Activated T-helper 1 cell treated with anti-CD3 and anti-CD28 coated beads, Interleukin-12 subunit alpha, Interleukin-12 subunit beta, Interleukin-2, Interleukin-4 antibody, amounts not matched to agents 30 ng/mL and 10 ng/mL and 1 ng/mL, durations not matched to agents 14 hours and 24 hours and 36 hours (primary cell): ENCODE measurements around the gene CD38. TPM values are rescaled to one million over a fixed set of nuclear protein-coding genes. Genes with fewer than 3 reads are reported as not detected.
A peak's percentile ranks its signal among the peaks of the same experiment; 100 is the strongest.
"Not testable (repeated sequence)": the region's sequence is repeated elsewhere in the genome, so short reads cannot be mapped to it uniquely, and the experiment has no call there.

Experiments
- DNase-seq: peaks from one replicate; pipeline ENCODE4 v3.0.0; 2021; ENCODE audit warnings: low spot score
- H3K27ac Mint-ChIP-seq: one replicate; pipeline ENCODE4 v1.8.0; 2021; ENCODE audit warnings: mild to moderate bottlenecking, mixed read lengths
- H3K27me3 Mint-ChIP-seq: one replicate; pipeline ENCODE4 v1.8.0; 2022; ENCODE audit warnings: mild to moderate bottlenecking, moderate library complexity, mixed read lengths; ENCODE audit not compliant: insufficient read depth
- H3K36me3 Mint-ChIP-seq: one replicate; pipeline ENCODE4 v1.8.0; 2021; ENCODE audit warnings: low read depth, mixed read lengths
- H3K4me1 Mint-ChIP-seq: one replicate; pipeline ENCODE4 v1.8.0; 2021; ENCODE audit warnings: low read depth, mixed read lengths
- H3K4me3 Mint-ChIP-seq: one replicate; pipeline ENCODE4 v1.8.0; 2021; ENCODE audit warnings: mild to moderate bottlenecking, moderate library complexity, mixed read lengths
- H3K9me3 Mint-ChIP-seq: one replicate; pipeline ENCODE4 v1.8.0; 2021; ENCODE audit warnings: mixed read lengths
- intact Hi-C: fragments of 100-400 bp; cut with micrococcal nuclease; formaldehyde crosslinking; loops from one replicate; pipeline ENCODE4 v1.15.1; 2024
- total RNA-seq: library from RNA; stranded (reverse); gene quantifications from 2 replicates; pipeline ENCODE4 v1.2.3, GENCODE V29; 2022

The CD38 gene
- total RNA-seq = 148 and 152 TPM in 2 replicates

DNA sequence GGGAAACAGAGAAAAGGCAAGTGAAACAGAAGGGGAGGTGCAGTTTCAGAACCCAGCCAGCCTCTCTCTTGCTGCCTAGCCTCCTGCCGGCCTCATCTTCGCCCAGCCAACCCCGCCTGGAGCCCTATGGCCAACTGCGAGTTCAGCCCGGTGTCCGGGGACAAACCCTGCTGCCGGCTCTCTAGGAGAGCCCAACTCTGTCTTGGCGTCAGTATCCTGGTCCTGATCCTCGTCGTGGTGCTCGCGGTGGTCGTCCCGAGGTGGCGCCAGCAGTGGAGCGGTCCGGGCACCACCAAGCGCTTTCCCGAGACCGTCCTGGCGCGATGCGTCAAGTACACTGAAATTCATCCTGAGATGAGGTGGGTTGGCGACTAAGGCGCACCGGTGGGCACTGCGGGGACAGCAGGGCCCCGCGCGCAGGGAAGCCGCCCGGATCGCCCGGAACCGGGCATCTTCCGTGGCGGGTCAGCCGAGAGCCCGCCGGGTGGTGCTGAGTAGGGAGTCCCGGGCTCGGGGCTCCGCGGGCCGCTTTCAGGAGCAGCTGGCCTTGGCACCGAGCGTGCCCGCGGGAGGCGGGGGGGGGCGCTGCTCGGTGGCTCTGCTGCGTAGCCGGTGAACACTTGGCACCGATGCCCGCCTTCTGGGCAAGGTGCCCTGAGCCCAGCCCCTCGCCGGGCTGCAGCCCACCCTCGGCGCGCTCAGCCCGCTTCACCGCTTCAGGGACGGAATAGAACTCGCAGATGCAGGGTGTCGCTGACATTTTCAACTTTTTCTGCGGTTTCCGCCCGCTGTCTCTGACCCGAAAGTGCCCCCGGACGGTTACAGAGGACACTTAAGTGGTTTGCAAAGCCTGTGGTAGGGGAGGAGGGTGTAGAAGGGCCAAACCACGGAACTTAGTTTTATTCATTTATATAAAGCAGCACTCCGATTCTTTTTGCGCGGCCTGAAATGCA lies at the start of gene CD38:
CD38 (plus strand) TSS at position 40 of the 953 bp plus-strand sequence; CDS start at position 127, 87 bp downstream.
- Mint-ChIP-seq H3K4me1 (peaks cover 86% of the 10 kb centered on the region), H3K27me3 (no peaks in the 10 kb centered on the region), H3K4me3 (peak within 1 kb of the TSS; percentile 93), H3K36me3 (peaks cover 50% of the 10 kb centered on the region), H3K9me3 (no peaks in the 10 kb centered on the region), H3K27ac (peak within 1 kb of the TSS; percentile 92)
- intact Hi-C loops = loop anchor here (1.0 to 2.0 kb wide), 8 partner anchors 7 to 123 kb away; partner anchors contain the start of genes BST1, FAM200B and FBXL5
- DNase-seq = peak; percentile 64

DNA sequence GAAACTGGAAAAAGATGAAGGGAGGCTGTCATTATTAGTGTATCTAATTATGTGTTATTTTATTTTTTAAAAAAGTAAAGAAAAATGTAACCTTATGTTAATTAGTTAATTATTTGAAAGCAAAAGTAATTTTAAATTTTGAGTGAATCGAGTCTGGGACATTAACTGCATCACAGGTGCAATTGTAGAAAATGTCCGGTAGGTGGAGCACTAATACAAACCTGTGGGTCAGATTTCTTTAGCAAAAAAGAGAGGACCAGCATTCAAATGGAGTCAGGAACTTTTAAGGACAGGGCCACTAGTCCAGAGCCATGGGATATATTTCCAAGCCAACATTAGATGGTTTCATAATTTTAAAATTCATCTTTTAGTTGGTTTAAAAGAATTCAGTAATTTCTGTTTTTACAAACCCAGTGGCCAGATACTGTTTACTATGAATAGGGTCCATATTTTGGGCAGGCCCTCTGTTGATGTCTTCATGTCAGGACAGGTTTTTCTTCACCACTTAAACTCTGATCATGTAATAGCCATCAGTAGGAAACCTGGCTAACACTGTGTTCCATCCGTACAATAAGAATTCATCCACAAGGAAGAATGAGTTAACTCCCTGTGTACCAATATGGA lies 48.1 kb upstream of the CD38 start:
- no peak overlapping the region for H3K27ac Mint-ChIP-seq

DNA sequence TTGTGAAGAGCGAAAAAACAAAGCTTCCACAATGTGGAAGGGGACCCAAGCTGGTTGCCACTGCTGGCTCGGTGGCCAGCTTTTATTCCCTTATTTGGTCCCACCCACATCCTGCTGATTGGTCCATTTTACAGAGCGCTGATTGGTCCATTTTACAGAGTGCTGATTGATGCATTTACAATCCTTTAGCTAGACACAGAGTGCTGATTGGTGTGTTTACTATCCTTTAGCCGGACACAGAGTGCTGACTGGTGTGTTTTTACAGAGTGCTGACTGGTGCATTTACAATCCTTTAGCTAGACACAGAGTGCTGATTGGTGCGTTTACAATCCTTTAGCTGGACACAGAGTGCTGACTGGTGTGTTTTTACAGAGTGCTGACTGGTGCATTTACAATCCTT lies 45.1 kb upstream of the CD38 start:
- H3K27me3 Mint-ChIP-seq, H3K27ac Mint-ChIP-seq, H3K4me3 Mint-ChIP-seq, H3K36me3 Mint-ChIP-seq, DNase-seq, intact Hi-C loops, H3K9me3 Mint-ChIP-seq: not testable (repeated sequence)
- peaks cover 46% of the 10 kb centered on the region for H3K4me1 Mint-ChIP-seq

More for the DNA sequence above, 48.1 kb upstream of the CD38 start:
- Mint-ChIP-seq H3K9me3 (no peaks in the 10 kb centered on the region), H3K36me3 (peaks cover 2% of the 10 kb centered on the region), H3K4me3 (no peak overlapping the region), H3K4me1 (peaks cover 29% of the 10 kb centered on the region), H3K27me3 (peaks cover 3% of the 10 kb centered on the region)
- peak; percentile 16 for DNase-seq
- intact Hi-C loops = loop anchor here (1.0 to 2.0 kb wide), 9 partner anchors 26 to 271 kb away; no protein-coding TSS in a partner anchor

DNA sequence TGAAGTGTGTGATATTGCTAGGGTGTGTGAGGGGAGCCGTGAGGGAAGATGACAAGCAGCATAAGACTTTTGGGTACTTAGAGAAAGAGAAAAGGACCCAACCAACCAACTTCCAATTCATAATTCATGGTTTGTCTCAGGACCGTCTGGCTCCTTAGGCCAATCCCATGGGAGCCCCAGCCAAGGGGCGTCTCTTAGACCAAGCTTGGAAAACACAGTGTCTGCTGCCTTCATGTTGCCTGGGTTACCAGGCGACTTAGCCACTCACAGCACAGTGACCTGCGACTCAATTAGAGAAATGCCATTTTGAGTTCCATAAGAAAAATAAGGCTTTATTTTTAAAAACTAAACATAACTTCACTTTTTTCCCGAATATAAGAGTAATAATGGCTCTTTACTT lies 42.6 kb upstream of the CD38 start:
- no peak for DNase-seq
- intact Hi-C loops = loop anchor here (5.0 kb wide), 1 partner anchor 53 kb away; the partner anchor contains the start of gene FAM200B
- H3K4me3 Mint-ChIP-seq = no peak overlapping the region
- H3K9me3 Mint-ChIP-seq = peaks cover 4% of the 10 kb centered on the region
- H3K4me1 Mint-ChIP-seq = peaks cover 63% of the 10 kb centered on the region
- H3K27me3 Mint-ChIP-seq = no peaks in the 10 kb centered on the region
- H3K27ac Mint-ChIP-seq = no peak overlapping the region
- peaks cover 3% of the 10 kb centered on the region for H3K36me3 Mint-ChIP-seq

- Mint-ChIP-seq H3K27me3 (no peaks in the 10 kb centered on the region), H3K9me3 (peaks cover 12% of the 10 kb centered on the region), H3K4me1 (peaks cover 52% of the 10 kb centered on the region), H3K36me3 (peaks cover 8% of the 10 kb centered on the region), H3K27ac (no peak overlapping the region), H3K4me3 (no peak overlapping the region)
- no peak for DNase-seq
- intact Hi-C loops = loop anchor here (5.0 kb wide), 1 partner anchor 54 kb away; the partner anchor contains the start of gene FAM200B
These were observed 41.5 kb upstream of the CD38 start for GRCh38 chr4:15736514-15737050.

DNA sequence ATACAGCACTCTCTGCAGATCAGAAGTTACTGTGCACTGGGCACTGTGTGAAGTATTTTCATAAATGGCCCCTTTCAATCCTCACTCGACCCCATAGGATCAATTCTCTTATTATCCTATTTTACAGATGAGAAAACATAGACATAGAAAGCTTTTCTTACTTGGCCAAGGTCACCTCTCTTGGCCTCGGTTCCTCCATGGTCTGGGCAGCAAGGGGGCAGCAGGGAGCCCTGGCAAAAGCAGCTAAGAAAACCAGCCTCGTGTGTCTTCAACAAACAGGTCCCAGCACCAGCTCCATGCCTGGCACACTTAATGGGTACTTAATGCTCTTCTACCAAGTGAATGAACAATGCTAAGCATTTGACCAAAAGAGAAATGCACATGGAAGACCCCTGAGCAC lies 40.9 kb upstream of the CD38 start:
- Mint-ChIP-seq H3K4me3 (no peak overlapping the region), H3K36me3 (peaks cover 8% of the 10 kb centered on the region), H3K4me1 (peaks cover 52% of the 10 kb centered on the region), H3K27me3 (no peaks in the 10 kb centered on the region), H3K9me3 (peaks cover 19% of the 10 kb centered on the region), H3K27ac (no peak overlapping the region)
- no peak for DNase-seq
- intact Hi-C loops = loop anchor here (5.0 kb wide), 1 partner anchor 55 kb away; the partner anchor contains the start of gene FAM200B

GRCh38 chr4:15738877-15739276 lies 39.3 kb upstream of the CD38 start:
- no peak for DNase-seq
- H3K9me3 Mint-ChIP-seq = peaks cover 32% of the 10 kb centered on the region
- peak overlapping the region; percentile 85 for H3K27ac Mint-ChIP-seq
- H3K27me3 Mint-ChIP-seq = no peaks in the 10 kb centered on the region
- peak overlapping the region; percentile 35 for H3K4me3 Mint-ChIP-seq
- peaks cover 14% of the 10 kb centered on the region for H3K36me3 Mint-ChIP-seq
- intact Hi-C loops = loop anchor here (1.0 to 5.0 kb wide), 7 partner anchors 7 to 84 kb away; partner anchors contain the start of genes FAM200B and FBXL5
- H3K4me1 Mint-ChIP-seq = peaks cover 51% of the 10 kb centered on the region

- peaks cover 44% of the 10 kb centered on the region for H3K4me1 Mint-ChIP-seq
- DNase-seq = no peak
- intact Hi-C loops = no loop called here
These were observed 37.2 kb upstream of the CD38 start for GRCh38 chr4:15740764-15741404.

DNA sequence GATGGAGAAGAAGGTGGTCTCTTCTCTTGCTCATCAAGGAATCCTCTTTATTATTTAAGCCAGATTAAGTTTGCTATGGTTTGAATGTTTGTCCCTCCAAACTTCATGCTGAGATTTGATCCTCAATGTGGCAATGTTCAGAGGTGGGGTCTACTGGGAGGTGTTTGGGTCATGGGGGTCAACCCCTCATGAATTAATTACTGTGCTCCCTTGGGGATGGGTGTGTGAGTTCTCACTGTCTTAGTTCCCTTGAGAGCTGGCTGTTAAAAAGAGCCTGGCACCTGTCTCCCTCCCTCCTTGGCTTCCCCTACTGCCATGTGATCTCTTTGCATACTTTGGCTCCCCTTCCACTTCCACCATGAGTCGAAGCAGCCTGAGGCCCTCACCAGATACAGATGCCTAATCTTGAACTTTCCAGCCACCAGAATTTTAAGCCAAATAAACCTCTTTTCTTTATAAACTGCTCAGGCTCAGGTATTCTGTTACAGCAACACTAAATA lies 36.0 kb upstream of the CD38 start:
- DNase-seq = no peak
- H3K27ac Mint-ChIP-seq = no peak overlapping the region
- peaks cover 52% of the 10 kb centered on the region for H3K4me1 Mint-ChIP-seq
- peaks cover 55% of the 10 kb centered on the region for H3K9me3 Mint-ChIP-seq
- no peak overlapping the region for H3K4me3 Mint-ChIP-seq
- no peaks in the 10 kb centered on the region for H3K27me3 Mint-ChIP-seq
- intact Hi-C loops = no loop called here
- H3K36me3 Mint-ChIP-seq = peaks cover 30% of the 10 kb centered on the region

More at GRCh38 chr4:15740764-15741404, 37.2 kb upstream of the CD38 start:
- H3K36me3 Mint-ChIP-seq = peaks cover 24% of the 10 kb centered on the region
- H3K27me3 Mint-ChIP-seq = no peaks in the 10 kb centered on the region
- no peak overlapping the region for H3K4me3 Mint-ChIP-seq
- H3K27ac Mint-ChIP-seq = no peak overlapping the region
- H3K9me3 Mint-ChIP-seq = peaks cover 43% of the 10 kb centered on the region

DNA sequence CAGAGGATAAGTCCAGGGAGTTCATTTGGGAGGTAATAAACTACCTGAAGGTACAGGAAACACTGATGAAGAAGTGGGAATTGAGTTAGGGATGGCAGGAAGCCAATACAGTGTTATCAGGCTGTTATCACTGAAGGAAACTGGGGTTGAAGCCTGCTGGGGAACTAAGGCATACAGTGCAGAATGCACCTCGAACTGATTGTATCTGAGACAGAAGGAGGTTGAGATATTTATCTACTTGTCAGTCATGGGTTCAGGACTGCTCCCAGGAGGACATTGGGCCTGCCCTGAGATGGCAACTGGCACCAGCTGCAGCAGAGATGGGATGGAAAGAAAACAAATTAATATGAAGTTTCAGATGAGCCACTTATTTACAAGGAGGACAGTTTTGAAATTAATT lies 35.5 kb upstream of the CD38 start:
- Mint-ChIP-seq H3K9me3 (peaks cover 59% of the 10 kb centered on the region), H3K36me3 (peaks cover 30% of the 10 kb centered on the region), H3K27ac (no peak overlapping the region), H3K4me3 (no peak overlapping the region), H3K27me3 (no peaks in the 10 kb centered on the region), H3K4me1 (peaks cover 49% of the 10 kb centered on the region)
- DNase-seq = no peak
- intact Hi-C loops = no loop called here

DNA sequence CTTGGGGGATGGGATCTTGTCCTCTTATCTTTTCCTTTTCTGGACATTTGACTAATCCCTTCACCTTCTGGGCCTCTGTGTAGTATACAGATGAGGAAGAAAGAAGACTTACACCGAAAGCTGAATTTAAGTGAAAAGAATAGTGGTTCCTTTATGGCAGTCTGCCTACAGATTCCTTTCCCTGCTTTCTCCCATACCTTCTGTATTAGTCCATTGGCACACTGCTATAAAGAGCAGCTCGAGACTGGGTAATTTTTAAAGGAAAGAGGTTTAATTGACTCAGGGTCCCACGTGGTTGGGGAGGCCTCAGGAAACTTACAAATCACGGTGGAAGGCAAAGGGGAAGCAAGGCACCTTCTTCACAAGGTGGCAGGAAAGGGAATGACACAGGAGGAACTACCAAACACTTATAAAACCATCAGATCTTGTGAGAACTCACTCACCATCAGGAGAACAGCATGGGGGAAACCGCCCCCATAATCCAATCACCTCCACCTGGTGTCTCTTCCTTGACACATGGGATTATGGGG lies 34.0 kb upstream of the CD38 start:
- DNase-seq = no peak
- intact Hi-C loops = no loop called here

GRCh38 chr4:15746110-15746509 lies 32.0 kb upstream of the CD38 start:
- H3K4me3 Mint-ChIP-seq = no peak overlapping the region
- no peaks in the 10 kb centered on the region for H3K27me3 Mint-ChIP-seq
- H3K4me1 Mint-ChIP-seq = peaks cover 26% of the 10 kb centered on the region
- no peak for DNase-seq
- H3K36me3 Mint-ChIP-seq = peaks cover 25% of the 10 kb centered on the region
- peaks cover 57% of the 10 kb centered on the region for H3K9me3 Mint-ChIP-seq
- H3K27ac Mint-ChIP-seq = no peak overlapping the region
- intact Hi-C loops = loop anchor here (1.0 kb wide), 2 partner anchors 8 kb away; no protein-coding TSS in a partner anchor

More for the DNA sequence above, 34.0 kb upstream of the CD38 start:
- Mint-ChIP-seq H3K36me3 (peaks cover 30% of the 10 kb centered on the region), H3K4me1 (peaks cover 35% of the 10 kb centered on the region), H3K27me3 (no peaks in the 10 kb centered on the region), H3K9me3 (peaks cover 64% of the 10 kb centered on the region), H3K27ac (no peak overlapping the region), H3K4me3 (no peak overlapping the region)
